SK-N-SH treated with all-trans-retinoic acid at 6 μM for 48 hours (cell line): ENCODE data around the gene LIME1.

ENCODE experiments used
- ATAC-seq: fragments of 200-7000 bp; cut with Tn5 transposase; 3 replicates; pipeline ENCODE4 v1.9.1; 2020; ENCODE audit warnings: mild to moderate bottlenecking, moderate library complexity
- ARNTL ChIP-seq: fragments of 450-650 bp; formaldehyde crosslinking; IDR thresholded peaks from 2 replicates; pipeline ENCODE4 v1.5.0; 2020; ENCODE audit warnings: low read depth, mild to moderate bottlenecking, moderate library complexity, borderline replicate concordance
- BACH2 ChIP-seq: fragments of 250-450 bp; sonication (Bioruptor Pico); IDR thresholded peaks from 2 replicates; pipeline ENCODE4 v1.9.0; 2021; ENCODE audit warnings: mild to moderate bottlenecking, borderline replicate concordance
- CSDC2 ChIP-seq: fragments of 250-450 bp; sonication (Bioruptor Pico); IDR thresholded peaks from 2 replicates; pipeline ENCODE4 v1.5.0; 2020; ENCODE audit warnings: mild to moderate bottlenecking, moderate library complexity
- ESRRG ChIP-seq: fragments of 250-450 bp; sonication (Bioruptor Pico); IDR thresholded peaks from 2 replicates; pipeline ENCODE4 v1.6.1; 2021; ENCODE audit warnings: mild to moderate bottlenecking
- GLIS3 ChIP-seq: fragments of 250-450 bp; sonication (Bioruptor Pico); IDR thresholded peaks from 2 replicates; pipeline ENCODE4 v1.5.0; 2020; ENCODE audit warnings: mild to moderate bottlenecking, moderate library complexity
- ISL1 ChIP-seq: fragments of 250-450 bp; sonication (Bioruptor Pico); IDR thresholded peaks from 2 replicates; pipeline ENCODE4 v2.1.2; 2022; ENCODE audit warnings: mild to moderate bottlenecking, moderate library complexity
- OSR1 ChIP-seq: fragments of 250-450 bp; sonication (Bioruptor Pico); IDR thresholded peaks from 2 replicates; pipeline ENCODE4 v1.8.0; 2022; ENCODE audit warnings: moderate library complexity, mild to moderate bottlenecking, inconsistent platforms
- PPARA ChIP-seq: fragments of 250-450 bp; sonication (Bioruptor Pico); IDR thresholded peaks from 2 replicates; pipeline ENCODE4 v1.5.0; 2020; ENCODE audit warnings: mild to moderate bottlenecking, borderline replicate concordance
- RARB ChIP-seq: fragments of 250-450 bp; sonication (Bioruptor Pico); IDR thresholded peaks from 2 replicates; pipeline ENCODE4 v1.8.0; 2021; ENCODE audit warnings: mild to moderate bottlenecking, moderate library complexity
- SNAI2 ChIP-seq: fragments of 250-450 bp; sonication (Bioruptor Pico); IDR thresholded peaks from 2 replicates; pipeline ENCODE4 v1.5.0; 2020; ENCODE audit warnings: mild to moderate bottlenecking, moderate library complexity
- TCF4 ChIP-seq: fragments of 250-450 bp; sonication (Bioruptor Pico); IDR thresholded peaks from 2 replicates; pipeline ENCODE4 v1.8.0; 2021; ENCODE audit warnings: mild to moderate bottlenecking, moderate library complexity, borderline replicate concordance
- TOX ChIP-seq: fragments of 250-450 bp; sonication (Bioruptor Pico); IDR thresholded peaks from 2 replicates; pipeline ENCODE4 v1.8.0; 2021; ENCODE audit warnings: mild to moderate bottlenecking, moderate library complexity, borderline replicate concordance
- ZC3H10 ChIP-seq: fragments of 250-450 bp; sonication (Bioruptor Pico); IDR thresholded peaks from 2 replicates; pipeline ENCODE4 v1.5.1; 2021; ENCODE audit warnings: mild to moderate bottlenecking, moderate library complexity
- ZFP3 ChIP-seq: fragments of 250-450 bp; sonication (Bioruptor Pico); IDR thresholded peaks from 2 replicates; pipeline ENCODE4 v1.5.0; 2020; ENCODE audit warnings: mild to moderate bottlenecking, moderate library complexity
- ZFP30 ChIP-seq: fragments of 450-650 bp; formaldehyde crosslinking; IDR thresholded peaks from 2 replicates; pipeline ENCODE4 v1.5.0; 2022; ENCODE audit warnings: mild to moderate bottlenecking, moderate library complexity
- ZNF565 ChIP-seq: fragments of 450-650 bp; formaldehyde crosslinking; conservative IDR thresholded peaks from 2 replicates; pipeline ENCODE4 v1.5.0; 2020; ENCODE audit warnings: low read depth, mild to moderate bottlenecking, moderate library complexity
- ZNF70 ChIP-seq: fragments of 450-650 bp; formaldehyde crosslinking; IDR thresholded peaks from 2 replicates; pipeline ENCODE4 v1.5.0; 2020; ENCODE audit warnings: mild to moderate bottlenecking, moderate library complexity
- ZNF8 ChIP-seq: fragments of 450-650 bp; formaldehyde crosslinking; IDR thresholded peaks from 2 replicates; pipeline ENCODE4 v1.5.0; 2020; ENCODE audit warnings: mild to moderate bottlenecking, moderate library complexity
- TF ChIP-seq, protein P1 (sequence below): fragments of 250-450 bp; sonication (Bioruptor Pico); IDR thresholded peaks from 2 replicates; pipeline ENCODE4 v1.8.0; 2020; ENCODE audit warnings: mild to moderate bottlenecking, moderate library complexity, borderline replicate concordance
- TF ChIP-seq, protein P2 (sequence below): fragments of 250-450 bp; sonication (Bioruptor Pico); IDR thresholded peaks from 2 replicates; pipeline ENCODE4 v1.5.0; 2020; ENCODE audit warnings: mild to moderate bottlenecking, moderate library complexity
- TF ChIP-seq, protein P3 (sequence below): fragments of 250-450 bp; sonication (Bioruptor Pico); IDR thresholded peaks from 2 replicates; pipeline ENCODE4 v1.5.1; 2020; ENCODE audit warnings: low read depth, mild to moderate bottlenecking, moderate library complexity
- TF ChIP-seq, protein P4 (sequence below): fragments of 250-450 bp; sonication (Bioruptor Pico); IDR thresholded peaks from 2 replicates; pipeline ENCODE4 v1.5.1; 2021; ENCODE audit warnings: mild to moderate bottlenecking, moderate library complexity

The LIME1 gene

DNA sequence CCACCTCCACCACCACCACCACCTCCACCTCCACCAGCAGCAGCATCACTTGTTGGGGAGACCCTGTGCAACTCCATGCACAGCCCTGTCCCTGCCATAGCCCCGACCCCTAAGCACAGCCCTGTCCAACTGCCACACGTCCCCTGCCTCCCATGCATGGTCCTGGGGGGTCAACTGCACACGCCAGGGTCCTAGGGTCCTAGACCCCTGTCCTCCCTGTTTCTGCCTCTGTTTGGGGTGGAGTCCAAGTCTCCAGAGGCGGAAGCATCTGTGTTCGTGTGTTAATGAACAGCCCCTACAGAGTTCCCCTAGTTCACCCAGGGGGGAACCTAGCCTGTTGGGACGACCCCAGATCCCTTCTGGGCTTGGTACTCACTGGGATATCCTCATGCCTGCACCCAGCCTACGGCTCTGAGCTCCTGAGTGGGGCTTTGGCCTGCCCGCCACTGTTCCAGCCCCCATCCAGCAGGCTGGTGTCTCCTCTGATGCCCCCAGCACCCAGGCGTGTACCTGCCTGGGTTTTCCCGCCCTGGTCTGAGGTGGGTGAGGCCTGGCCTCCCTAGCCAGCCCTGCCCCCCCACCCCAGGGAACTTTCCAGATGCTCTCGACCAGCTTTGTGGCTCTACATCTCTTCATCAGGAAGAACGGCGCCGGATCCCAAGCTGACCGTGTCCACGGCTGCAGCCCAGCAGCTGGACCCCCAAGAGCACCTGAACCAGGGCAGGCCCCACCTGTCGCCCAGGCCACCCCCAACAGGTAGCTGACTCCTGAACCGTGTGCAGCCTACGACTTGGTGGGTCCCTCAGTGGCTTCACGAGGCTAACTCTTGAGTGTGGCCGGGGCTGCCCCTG, 42.5 kb upstream of the LIME1 start:
- TF ChIP-seq TOX (CRISPR knock-in tag) (no peak), ZC3H10 (CRISPR knock-in tag) (no peak), ZFP3 (CRISPR knock-in tag) (no peak), ZNF70 (CRISPR knock-in tag) (no peak), ARNTL (CRISPR knock-in tag) (no peak), GLIS3 (CRISPR knock-in tag) (no peak), RARB (CRISPR knock-in tag) (no peak), ZNF8 (CRISPR knock-in tag) (no peak), ZFP30 (CRISPR knock-in tag) (no peak), ISL1 (CRISPR knock-in tag) (no peak), CSDC2 (no peak), SNAI2 (CRISPR knock-in tag) (no peak), OSR1 (CRISPR knock-in tag) (no peak)
- TF ChIP-seq, protein P1, sequence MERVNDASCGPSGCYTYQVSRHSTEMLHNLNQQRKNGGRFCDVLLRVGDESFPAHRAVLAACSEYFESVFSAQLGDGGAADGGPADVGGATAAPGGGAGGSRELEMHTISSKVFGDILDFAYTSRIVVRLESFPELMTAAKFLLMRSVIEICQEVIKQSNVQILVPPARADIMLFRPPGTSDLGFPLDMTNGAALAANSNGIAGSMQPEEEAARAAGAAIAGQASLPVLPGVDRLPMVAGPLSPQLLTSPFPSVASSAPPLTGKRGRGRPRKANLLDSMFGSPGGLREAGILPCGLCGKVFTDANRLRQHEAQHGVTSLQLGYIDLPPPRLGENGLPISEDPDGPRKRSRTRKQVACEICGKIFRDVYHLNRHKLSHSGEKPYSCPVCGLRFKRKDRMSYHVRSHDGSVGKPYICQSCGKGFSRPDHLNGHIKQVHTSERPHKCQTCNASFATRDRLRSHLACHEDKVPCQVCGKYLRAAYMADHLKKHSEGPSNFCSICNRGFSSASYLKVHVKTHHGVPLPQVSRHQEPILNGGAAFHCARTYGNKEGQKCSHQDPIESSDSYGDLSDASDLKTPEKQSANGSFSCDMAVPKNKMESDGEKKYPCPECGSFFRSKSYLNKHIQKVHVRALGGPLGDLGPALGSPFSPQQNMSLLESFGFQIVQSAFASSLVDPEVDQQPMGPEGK = no peak
- TF ChIP-seq, protein P2, sequence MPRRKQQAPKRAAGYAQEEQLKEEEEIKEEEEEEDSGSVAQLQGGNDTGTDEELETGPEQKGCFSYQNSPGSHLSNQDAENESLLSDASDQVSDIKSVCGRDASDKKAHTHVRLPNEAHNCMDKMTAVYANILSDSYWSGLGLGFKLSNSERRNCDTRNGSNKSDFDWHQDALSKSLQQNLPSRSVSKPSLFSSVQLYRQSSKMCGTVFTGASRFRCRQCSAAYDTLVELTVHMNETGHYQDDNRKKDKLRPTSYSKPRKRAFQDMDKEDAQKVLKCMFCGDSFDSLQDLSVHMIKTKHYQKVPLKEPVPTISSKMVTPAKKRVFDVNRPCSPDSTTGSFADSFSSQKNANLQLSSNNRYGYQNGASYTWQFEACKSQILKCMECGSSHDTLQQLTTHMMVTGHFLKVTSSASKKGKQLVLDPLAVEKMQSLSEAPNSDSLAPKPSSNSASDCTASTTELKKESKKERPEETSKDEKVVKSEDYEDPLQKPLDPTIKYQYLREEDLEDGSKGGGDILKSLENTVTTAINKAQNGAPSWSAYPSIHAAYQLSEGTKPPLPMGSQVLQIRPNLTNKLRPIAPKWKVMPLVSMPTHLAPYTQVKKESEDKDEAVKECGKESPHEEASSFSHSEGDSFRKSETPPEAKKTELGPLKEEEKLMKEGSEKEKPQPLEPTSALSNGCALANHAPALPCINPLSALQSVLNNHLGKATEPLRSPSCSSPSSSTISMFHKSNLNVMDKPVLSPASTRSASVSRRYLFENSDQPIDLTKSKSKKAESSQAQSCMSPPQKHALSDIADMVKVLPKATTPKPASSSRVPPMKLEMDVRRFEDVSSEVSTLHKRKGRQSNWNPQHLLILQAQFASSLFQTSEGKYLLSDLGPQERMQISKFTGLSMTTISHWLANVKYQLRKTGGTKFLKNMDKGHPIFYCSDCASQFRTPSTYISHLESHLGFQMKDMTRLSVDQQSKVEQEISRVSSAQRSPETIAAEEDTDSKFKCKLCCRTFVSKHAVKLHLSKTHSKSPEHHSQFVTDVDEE = no peak
- TF ChIP-seq, protein P3, sequence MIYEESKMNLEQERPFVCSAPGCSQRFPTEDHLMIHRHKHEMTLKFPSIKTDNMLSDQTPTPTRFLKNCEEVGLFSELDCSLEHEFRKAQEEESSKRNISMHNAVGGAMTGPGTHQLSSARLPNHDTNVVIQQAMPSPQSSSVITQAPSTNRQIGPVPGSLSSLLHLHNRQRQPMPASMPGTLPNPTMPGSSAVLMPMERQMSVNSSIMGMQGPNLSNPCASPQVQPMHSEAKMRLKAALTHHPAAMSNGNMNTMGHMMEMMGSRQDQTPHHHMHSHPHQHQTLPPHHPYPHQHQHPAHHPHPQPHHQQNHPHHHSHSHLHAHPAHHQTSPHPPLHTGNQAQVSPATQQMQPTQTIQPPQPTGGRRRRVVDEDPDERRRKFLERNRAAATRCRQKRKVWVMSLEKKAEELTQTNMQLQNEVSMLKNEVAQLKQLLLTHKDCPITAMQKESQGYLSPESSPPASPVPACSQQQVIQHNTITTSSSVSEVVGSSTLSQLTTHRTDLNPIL (CRISPR knock-in tag) = no peak
- ATAC-seq = no peak

DNA sequence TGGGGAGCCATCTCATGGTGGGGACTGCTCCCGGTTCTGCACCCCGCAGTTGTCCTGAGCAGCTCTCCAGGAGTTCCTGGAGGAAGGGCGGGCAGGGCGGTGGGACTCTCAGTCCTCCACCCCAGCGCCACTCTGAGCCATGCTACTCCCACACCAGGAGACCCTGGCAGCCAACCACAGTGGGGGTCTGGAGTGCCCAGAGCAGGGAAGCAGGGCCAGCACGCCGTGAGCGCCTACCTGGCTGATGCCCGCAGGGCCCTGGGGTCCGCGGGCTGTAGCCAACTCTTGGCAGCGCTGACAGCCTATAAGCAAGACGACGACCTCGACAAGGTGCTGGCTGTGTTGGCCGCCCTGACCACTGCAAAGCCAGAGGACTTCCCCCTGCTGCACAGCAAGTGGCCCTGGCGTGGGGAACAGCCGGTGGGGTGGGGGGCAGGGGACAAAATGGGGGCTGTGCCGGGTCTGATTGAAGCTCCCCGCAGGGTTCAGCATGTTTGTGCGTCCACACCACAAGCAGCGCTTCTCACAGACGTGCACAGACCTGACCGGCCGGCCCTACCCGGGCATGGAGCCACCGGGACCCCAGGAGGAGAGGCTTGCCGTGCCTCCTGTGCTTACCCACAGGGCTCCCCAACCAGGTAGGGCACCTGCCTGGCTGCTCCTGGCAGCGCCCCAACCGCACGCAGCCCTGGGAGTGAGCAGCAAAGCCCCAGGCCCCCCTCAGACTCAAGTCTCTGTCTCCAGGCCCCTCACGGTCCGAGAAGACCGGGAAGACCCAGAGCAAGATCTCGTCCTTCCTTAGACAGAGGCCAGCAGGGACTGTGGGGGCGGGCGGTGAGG, 41.7 kb upstream of the LIME1 start:
- TF ChIP-seq CSDC2 = no peak
- no peak for ATAC-seq

DNA sequence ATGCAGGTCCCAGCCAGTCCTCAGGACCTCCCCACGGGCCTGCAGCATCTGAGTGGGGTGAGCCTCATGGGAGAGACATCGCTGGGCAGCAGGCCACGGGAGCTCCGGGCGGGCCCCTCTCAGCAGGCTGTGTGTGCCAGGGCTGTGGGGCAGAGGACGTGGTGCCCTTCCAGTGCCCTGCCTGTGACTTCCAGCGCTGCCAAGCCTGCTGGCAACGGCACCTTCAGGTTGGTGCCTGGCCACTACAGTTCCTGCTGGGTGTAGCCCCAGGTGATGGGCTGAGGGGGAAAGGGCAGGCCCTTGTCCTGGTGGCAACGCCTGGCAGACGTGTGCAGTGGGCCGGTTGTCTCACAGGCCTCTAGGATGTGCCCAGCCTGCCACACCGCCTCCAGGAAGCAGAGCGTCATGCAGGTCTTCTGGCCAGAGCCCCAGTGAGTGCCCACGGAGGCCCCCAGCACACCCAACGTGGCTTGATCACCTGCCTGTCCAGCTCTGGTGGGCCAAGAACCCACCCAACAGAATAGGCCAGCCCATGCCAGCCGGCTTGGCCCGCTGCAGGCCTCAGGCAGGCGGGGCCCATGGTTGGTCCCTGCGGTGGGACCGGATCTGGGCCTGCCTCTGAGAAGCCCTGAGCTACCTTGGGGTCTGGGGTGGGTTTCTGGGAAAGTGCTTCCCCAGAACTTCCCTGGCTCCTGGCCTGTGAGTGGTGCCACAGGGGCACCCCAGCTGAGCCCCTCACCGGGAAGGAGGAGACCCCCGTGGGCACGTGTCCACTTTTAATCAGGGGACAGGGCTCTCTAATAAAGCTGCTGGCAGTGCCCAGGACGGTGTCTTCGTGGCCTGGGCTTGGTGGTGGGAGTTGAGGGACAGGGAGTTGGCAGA, 40.8 kb upstream of the LIME1 start:
- TF ChIP-seq GLIS3 (CRISPR knock-in tag) (no peak), ZFP30 (CRISPR knock-in tag) (no peak), RARB (CRISPR knock-in tag) (no peak)
- TF ChIP-seq, protein P4, sequence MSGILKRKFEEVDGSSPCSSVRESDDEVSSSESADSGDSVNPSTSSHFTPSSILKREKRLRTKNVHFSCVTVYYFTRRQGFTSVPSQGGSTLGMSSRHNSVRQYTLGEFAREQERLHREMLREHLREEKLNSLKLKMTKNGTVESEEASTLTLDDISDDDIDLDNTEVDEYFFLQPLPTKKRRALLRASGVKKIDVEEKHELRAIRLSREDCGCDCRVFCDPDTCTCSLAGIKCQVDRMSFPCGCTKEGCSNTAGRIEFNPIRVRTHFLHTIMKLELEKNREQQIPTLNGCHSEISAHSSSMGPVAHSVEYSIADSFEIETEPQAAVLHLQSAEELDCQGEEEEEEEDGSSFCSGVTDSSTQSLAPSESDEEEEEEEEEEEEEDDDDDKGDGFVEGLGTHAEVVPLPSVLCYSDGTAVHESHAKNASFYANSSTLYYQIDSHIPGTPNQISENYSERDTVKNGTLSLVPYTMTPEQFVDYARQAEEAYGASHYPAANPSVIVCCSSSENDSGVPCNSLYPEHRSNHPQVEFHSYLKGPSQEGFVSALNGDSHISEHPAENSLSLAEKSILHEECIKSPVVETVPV (CRISPR knock-in tag) = no peak
- ATAC-seq = no peak

DNA sequence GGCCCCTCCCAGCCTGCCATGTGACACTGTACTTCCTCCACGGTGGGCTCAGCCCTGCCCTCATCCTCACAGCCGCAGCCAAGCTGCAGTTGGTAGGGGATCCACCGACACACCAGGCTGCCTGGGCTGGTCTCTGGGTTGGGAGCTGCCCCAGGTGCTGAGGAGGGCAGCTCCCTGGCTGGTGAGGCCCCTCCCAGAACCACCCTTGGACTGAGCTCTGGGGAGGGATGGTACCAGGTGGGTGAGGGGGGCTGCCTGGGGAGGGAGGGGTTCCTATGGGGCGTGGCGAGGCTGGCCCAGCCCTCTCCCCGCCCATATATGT, 40.2 kb upstream of the LIME1 start:
- peak; percentile 3 for ATAC-seq
- TF ChIP-seq ZNF565 (CRISPR knock-in tag) (no peak), TOX (CRISPR knock-in tag) (no peak), TCF4 (CRISPR knock-in tag) (no peak), ZFP30 (CRISPR knock-in tag) (no peak), ARNTL (CRISPR knock-in tag) (no peak), BACH2 (CRISPR knock-in tag) (no peak), ZFP3 (CRISPR knock-in tag) (no peak), SNAI2 (CRISPR knock-in tag) (no peak), ESRRG (CRISPR knock-in tag) (no peak), PPARA (CRISPR knock-in tag) (no peak)
- TF ChIP-seq, protein P4 (CRISPR knock-in tag) = no peak
